Jurkat, Clone E6-1 (cell line): ENCODE results near the gene DRD5.

ENCODE experiments used
- DNase-seq: peaks from one replicate; pipeline ENCODE4 v3.0.0-alpha.2; 2011; ENCODE audit warnings: low read depth, low spot score
- H3K4me3 ChIP-seq: 2 replicates; pipeline ENCODE4 v1.5.1; 2011; ENCODE audit warnings: mild to moderate bottlenecking, low read length, control low read depth, moderate library complexity

The DRD5 gene

DNA sequence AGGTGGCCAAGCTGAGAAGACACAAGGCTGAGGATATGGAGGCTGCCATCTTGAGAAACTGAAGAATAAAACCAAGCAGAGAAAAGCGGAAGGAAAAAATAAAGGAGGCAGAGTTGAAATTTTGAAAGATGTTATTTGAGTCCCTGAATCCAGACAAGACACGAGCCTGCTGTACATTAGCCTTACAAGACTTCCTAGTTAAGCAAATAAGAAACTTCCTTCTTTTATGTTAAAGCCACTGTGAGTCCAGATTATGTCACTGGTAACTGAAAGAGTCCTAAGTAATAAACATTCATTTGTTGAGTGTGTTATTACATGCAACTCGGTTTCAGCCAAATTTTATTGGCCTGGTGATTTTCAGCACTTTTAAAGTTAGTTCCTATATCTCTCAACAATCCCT is 30.4 kb downstream of the DRD5 start:
- no peak for DNase-seq
- H3K4me3 ChIP-seq: no peak overlapping the region

DNA sequence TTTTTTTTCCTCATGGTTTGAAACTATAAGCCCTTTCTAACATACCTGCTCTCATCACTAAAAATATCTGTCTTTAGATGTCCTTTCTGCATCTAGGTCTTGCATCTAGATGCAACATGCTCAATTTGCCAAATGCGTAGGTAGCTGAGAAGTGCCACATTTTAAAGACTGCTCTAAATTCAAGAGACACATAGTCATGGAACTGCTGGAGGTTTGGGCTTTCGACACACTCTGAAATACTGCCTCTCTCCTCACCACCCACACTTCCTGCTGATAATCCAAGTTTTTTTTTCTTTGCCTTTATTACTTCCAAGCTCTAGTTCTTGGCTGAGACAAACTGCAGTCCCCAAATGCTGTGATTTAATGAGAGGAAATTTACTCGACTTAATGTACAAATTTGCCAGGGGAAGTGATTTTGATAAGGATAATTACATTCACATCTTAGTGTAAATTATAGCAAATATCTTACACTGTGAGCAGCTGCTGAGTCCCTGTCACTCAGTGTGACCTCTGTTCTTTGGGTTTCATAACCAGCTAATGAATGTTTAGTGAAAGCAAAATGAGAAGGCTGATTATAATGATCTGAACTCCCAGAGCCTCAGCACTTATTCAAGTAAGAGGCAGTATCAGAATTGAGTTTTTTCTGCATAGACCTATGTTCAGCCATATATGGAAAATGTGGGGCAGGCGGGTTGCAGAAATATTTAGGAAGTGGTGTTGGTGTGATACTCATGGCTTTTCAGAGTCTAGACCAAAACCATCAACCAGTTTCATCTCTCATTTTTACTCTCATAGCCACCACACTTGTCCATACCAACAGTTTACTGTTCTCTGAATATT is 31.3 kb downstream of the DRD5 start:
- no peak for DNase-seq

GRCh38 chr4:9816285-9816684 is 34.9 kb downstream of the DRD5 start:
- no peak for DNase-seq
- no peak overlapping the region for H3K4me3 ChIP-seq

More for the DNA sequence above, 31.3 kb downstream of the DRD5 start:
- H3K4me3 ChIP-seq: no peak overlapping the region

DNA sequence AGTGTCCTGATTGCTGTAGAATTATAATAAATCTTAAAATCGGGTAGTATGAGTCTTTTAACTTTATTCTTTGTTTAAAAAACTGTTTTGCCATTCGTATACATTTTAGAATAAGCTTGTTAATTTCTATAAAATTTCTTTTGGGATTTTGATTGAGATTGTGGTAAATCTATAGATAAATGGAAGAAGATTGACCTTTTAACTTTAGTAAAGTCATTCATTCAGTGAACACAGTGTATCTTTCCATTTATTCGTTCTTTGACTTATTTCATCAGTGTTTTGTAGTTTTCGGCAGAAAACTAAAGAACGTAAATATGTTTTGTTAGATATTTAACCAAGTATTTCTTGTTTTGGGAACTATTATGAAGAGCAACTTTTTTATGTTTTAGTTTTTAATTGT is 38.9 kb downstream of the DRD5 start:
- H3K4me3 ChIP-seq: no peak overlapping the region
- DNase-seq: no peak

GRCh38 chr4:9825049-9825448 is 43.6 kb downstream of the DRD5 start:
- peak; percentile 92 for DNase-seq
- H3K4me3 ChIP-seq: no peak overlapping the region

DNA sequence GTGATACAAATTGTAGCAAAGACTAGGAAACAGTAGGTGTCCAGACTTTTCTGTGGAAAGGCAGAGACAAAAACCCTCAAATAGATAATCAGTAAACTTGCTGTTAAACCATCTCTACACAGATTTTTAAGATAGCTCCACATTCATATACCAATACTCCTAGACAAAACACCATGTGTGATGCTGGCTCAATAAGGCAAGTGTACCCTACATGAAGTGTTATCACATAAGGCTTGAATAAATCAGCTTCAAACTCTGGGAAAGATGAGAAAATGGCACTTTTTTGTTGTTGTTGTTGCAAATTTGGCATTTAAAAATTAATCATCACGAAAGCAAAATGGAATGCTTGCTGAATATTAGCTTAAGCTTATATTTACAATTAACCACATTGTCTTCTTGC is 45.1 kb downstream of the DRD5 start:
- H3K4me3 ChIP-seq: no peak overlapping the region
- no peak for DNase-seq

DNA sequence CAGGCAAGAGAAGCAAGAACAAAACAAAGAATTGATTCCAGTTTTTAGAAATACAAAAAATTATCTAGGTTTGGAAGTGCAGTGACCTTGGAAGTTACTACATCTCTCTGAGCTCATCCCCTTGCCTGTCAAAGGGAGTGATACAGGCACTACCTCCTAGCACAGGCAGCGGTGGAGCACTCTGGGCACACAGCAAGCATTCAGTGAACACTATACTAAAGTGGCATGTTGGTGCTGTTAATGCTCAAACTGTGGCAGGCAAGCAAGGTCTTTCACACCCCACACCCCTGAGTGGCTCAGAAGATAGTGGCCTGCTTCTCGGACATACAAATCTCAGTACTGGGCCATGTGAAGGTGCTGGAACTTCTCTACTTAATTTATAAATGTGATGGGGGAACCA is 51.2 kb downstream of the DRD5 start:
- no peak for DNase-seq
- no peak overlapping the region for H3K4me3 ChIP-seq

DNA sequence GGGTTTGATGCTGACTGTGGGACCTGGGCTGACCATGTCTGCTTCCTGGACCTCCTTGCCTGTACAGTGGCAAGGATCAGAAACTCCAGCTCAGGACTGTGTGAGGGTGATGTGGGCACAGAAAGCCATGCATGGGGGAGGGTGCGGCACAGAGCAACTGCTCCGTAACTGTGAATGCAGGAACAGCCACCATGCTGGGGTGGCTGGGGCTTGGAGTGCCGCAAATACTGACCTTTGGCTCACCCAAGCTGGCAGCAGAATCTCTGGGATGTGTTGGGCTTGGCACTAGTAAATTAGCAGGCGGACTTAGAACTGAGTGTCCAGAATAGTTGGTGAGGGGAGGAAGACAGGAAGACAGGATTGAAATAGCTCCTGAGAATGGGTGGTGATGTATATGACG is 52.0 kb downstream of the DRD5 start:
- no peak for DNase-seq
- H3K4me3 ChIP-seq: no peak overlapping the region
